Pancreas (tissue), 10 donors: ENCODE measurements around the gene PTRH1. TPM values are rescaled to one million over a fixed set of nuclear protein-coding genes. Genes with fewer than 3 reads are reported as not detected.

Experiments
- ATAC-seq, 4 donors: fragments of 200-7000 bp; cut with Tn5 transposase; one replicate each; pipeline versions ENCODE4 v1.8.0 to v1.9.1; 2020; ENCODE audit warnings: mild to moderate bottlenecking in 4 of 4, moderate library complexity in 4 of 4
- DNase-seq, 6 donors: peaks; one replicate each; pipeline ENCODE4 v3.0.0-alpha.2; 2020
- FAIRE-seq: peaks from 2 replicates; lab custom pipeline; 2012; peaks lifted over from hg19 to GRCh38; lab: Jason Lieb, UNC
- H3K27ac ChIP-seq, 4 donors: fragments of 200-600 bp; sonication (generic); 1 replicate in 3 of 4; 2 replicates in 1 of 4; pipeline versions ENCODE4 v1.5.0 to v1.8.0; 2020
- H3K27me3 ChIP-seq, 4 donors: fragments of 200-600 bp; one replicate each; pipeline ENCODE4 v1.8.0; 2021
- H3K36me3 ChIP-seq, 3 donors: fragments of 200-600 bp; sonication (generic) in 1 of 3; one replicate each; pipeline versions ENCODE4 v1.5.0 to v1.8.0; 2020 to 2021
- H3K4me1 ChIP-seq, 3 donors: fragments of 200-600 bp; one replicate each; pipeline ENCODE4 v1.8.0; 2021
- H3K4me3 ChIP-seq, 4 donors: fragments of 200-600 bp; sonication (generic) in 2 of 4; one replicate each; pipeline versions ENCODE4 v1.5.0 to v1.8.0; 2020 to 2021
- H3K9me3 ChIP-seq, 4 donors: fragments of 200-600 bp; one replicate each; pipeline ENCODE4 v1.8.0; 2021
- CTCF ChIP-seq, 4 donors: fragments of 200-600 bp; sonication (generic) in 3 of 4; IDR thresholded peaks; one replicate each; pipeline versions ENCODE4 v1.5.0 to v1.8.0; 2021; ENCODE audit warnings: antibody characterized with exemption in 4 of 4
- WGBS, 2 donors: extraction: QIAGEN DNeasy Blood & Tissue Kit; methylation state at CpG; one replicate each; pipeline ENCODE4 v1.1.7; 2013; 5-methylcytosine and 5-hydroxymethylcytosine counted together
- intact Hi-C, 3 donors: fragments of 100-400 bp; cut with DNase I; formaldehyde crosslinking; loops; one replicate each; pipeline versions ENCODE4 v1.11.1 to v1.14.2; 2022
- polyA plus RNA-seq, 2 donors: library from polyadenylated mRNA; stranded (reverse); fragments of 200-250 nt; gene quantifications; one replicate each; pipeline ENCODE4 v1.2.3, GENCODE V29; 2013
- total RNA-seq, 6 donors: library from RNA; stranded (reverse); fragmentation: NEBNext Ultra II Directional in 4 of 6; extraction: Animal tissue kit (Norgen Biotek cat#: 25700) in 4 of 6; gene quantifications; one replicate each; pipeline versions ENCODE4 v1.2.1 to v1.2.4, GENCODE V29; 2021 to 2023
- donor health status: healthy with polysubstance abuse.
- donor health status: DM: no; HTN: no; CAD: no; lungs with moderate emphysema.
- donor health status: DM: no; HTN: no; CAD: no.
- donor health status: control.
- donor health status: control.
- donor health status: Bipolar disorder and iron deficiency.
- donor health status: DM: yes; HTN: yes; CAD: no.
- donor health status: DM: no; HTN: no; CAD: no.
- donor health status: DM: no; HTN: no; CAD: no.
- donor health status: DM: yes; HTN: yes; CAD: no.

PTRH1 gene
- total and polyA plus RNA-seq, 8 donors = 5.6 to 13.4 (median 10.3) TPM

GRCh38 chr9:127692071-127692470 is 23.4 kb downstream of the PTRH1 start:
- no peaks in the 10 kb centered on the region for H3K4me1 ChIP-seq
- ATAC-seq (no peak), FAIRE-seq (no peak), DNase-seq (no peak)
- intact Hi-C loops = no loop called here
- no peaks in the 10 kb centered on the region for H3K27me3 ChIP-seq
- no peaks in the 10 kb centered on the region for H3K9me3 ChIP-seq
- no peaks in the 10 kb centered on the region for H3K36me3 ChIP-seq
- WGBS, 2 donors = 86 to 88% methylated on average over 20 of the region's 20 CpGs
- TF ChIP-seq CTCF (IDR thresholded peaks at IDR 0.05) = no peak
- H3K27ac ChIP-seq = no peak overlapping the region
- H3K4me3 ChIP-seq = no peak overlapping the region

GRCh38 chr9:127690735-127691134 is 24.7 kb downstream of the PTRH1 start:
- Histone ChIP-seq H3K27ac (no peak overlapping the region), H3K4me3 (no peak overlapping the region), H3K27me3 (no peaks in the 10 kb centered on the region), H3K4me1 (no peaks in the 10 kb centered on the region), H3K36me3 (no peaks in the 10 kb centered on the region), H3K9me3 (no peaks in the 10 kb centered on the region)
- ATAC-seq (no peak), DNase-seq (no peak), FAIRE-seq (no peak)
- no peak for TF ChIP-seq CTCF (IDR thresholded peaks at IDR 0.05)
- intact Hi-C loops = no loop called here
- 91 to 94% methylated on average over 10 of the region's 10 CpGs for whole genome bisulfite sequencing, 2 donors

GRCh38 chr9:127689329-127690000 is 26.0 kb downstream of the PTRH1 start:
- no peaks in the 10 kb centered on the region for H3K4me1 ChIP-seq
- no peak overlapping the region for H3K27ac ChIP-seq
- TF ChIP-seq CTCF (IDR thresholded peaks at IDR 0.05) = no peak
- WGBS, 2 donors = 92 to 95% methylated on average over 13 of the region's 13 CpGs
- no peaks in the 10 kb centered on the region for H3K9me3 ChIP-seq
- H3K36me3 ChIP-seq = no peaks in the 10 kb centered on the region
- no peak for DNase-seq
- H3K4me3 ChIP-seq = no peak overlapping the region
- no peaks in the 10 kb centered on the region for H3K27me3 ChIP-seq
- ATAC-seq = no peak
- intact Hi-C loops = no loop called here
- FAIRE-seq = no peak

GRCh38 chr9:127686461-127687393 is 28.7 kb downstream of the PTRH1 start:
- FAIRE-seq = no peak
- H3K36me3 ChIP-seq = peaks cover 0 to 4% (median 0%) of the 10 kb centered on the region in 3 donors
- no peak for TF ChIP-seq CTCF (IDR thresholded peaks at IDR 0.05)
- intact Hi-C loops = no loop called here
- ATAC-seq = no peak
- WGBS, 2 donors = 75 to 80% methylated on average over 6 of the region's 6 CpGs
- no peaks in the 10 kb centered on the region for H3K4me1 ChIP-seq
- no peaks in the 10 kb centered on the region for H3K27me3 ChIP-seq
- no peak for DNase-seq
- no peaks in the 10 kb centered on the region for H3K9me3 ChIP-seq
- no peak overlapping the region for H3K27ac ChIP-seq
- H3K4me3 ChIP-seq = no peak overlapping the region
